Thyroid gland (tissue), 4 donors: ENCODE results near the gene CFAP46. TPM values are rescaled to one million over a fixed set of nuclear protein-coding genes. Genes with fewer than 3 reads are reported as not detected.

Source experiments
- DNase-seq, 2 donors: peaks; one replicate each; pipeline ENCODE4 v3.0.0-alpha.2; 2019
- H3K27ac ChIP-seq, 3 donors: fragments of 200-600 bp; sonication (generic); 1 replicate in 2 of 3; 2 replicates in 1 of 3; pipeline ENCODE4 v1.5.1; 2016 to 2019; ENCODE audit warnings: mild to moderate bottlenecking in 1 of 3, moderate library complexity in 1 of 3
- H3K27me3 ChIP-seq: fragments of 200-600 bp; sonication (generic); one replicate; pipeline ENCODE4 v1.5.1; 2019
- H3K36me3 ChIP-seq, 2 donors: fragments of 200-600 bp; sonication (generic); one replicate each; pipeline ENCODE4 v1.5.1; 2016 to 2019
- H3K4me1 ChIP-seq, 2 donors: fragments of 200-600 bp; sonication (generic); one replicate each; pipeline ENCODE4 v1.5.1; 2017 to 2019
- H3K4me3 ChIP-seq, 3 donors: fragments of 200-600 bp; sonication (generic); replicated peaks in 1 of 3; 1 replicate in 2 of 3; 2 replicates in 1 of 3; pipeline ENCODE4 v1.5.1; 2016; ENCODE audit warnings: mild to moderate bottlenecking in 1 of 3
- H3K9me3 ChIP-seq: fragments of 200-600 bp; sonication (generic); one replicate; pipeline ENCODE4 v1.5.1; 2017
- CTCF ChIP-seq, 6 experiments: fragments of 200-600 bp in 3 of 6; fragments of 450-650 bp in 3 of 6; sonication (generic) in 3 of 6; IDR thresholded peaks; one replicate each; pipeline ENCODE4 v1.5.1; 2016 to 2019; ENCODE audit warnings: antibody characterized with exemption in 6 of 6, mild to moderate bottlenecking in 2 of 6, inconsistent platforms in 1 of 6, moderate library complexity in 1 of 6
- POLR2A ChIP-seq, 2 donors: fragments of 450-650 bp; IDR thresholded peaks; one replicate each; pipeline ENCODE4 v1.6.1; 2017; ENCODE audit warnings: antibody characterized with exemption in 2 of 2, mild to moderate bottlenecking in 2 of 2, moderate library complexity in 1 of 2
- WGBS, 2 donors: methylation state at CpG; one replicate each; pipeline ENCODE4 v1.1.5; 2017; 5-methylcytosine and 5-hydroxymethylcytosine counted together
- intact Hi-C: fragments of 100-400 bp; cut with DNase I; formaldehyde crosslinking; loops from one replicate; pipeline ENCODE4 v1.15.1; 2023
- total RNA-seq, 4 donors: library from RNA; depleted of rRNA; stranded (reverse); fragments of >200 nt; gene quantifications; one replicate each; pipeline ENCODE4 v1.2.3, GENCODE V29; 2016

CFAP46 gene
- total RNA-seq, 4 donors from 2014 or later: 3.6 to 12.7 (median 9.1) TPM

- no peaks in the 10 kb centered on the region for H3K36me3 ChIP-seq
- no peaks in the 10 kb centered on the region for H3K9me3 ChIP-seq
- H3K4me3 ChIP-seq: no peak overlapping the region
- TF ChIP-seq CTCF (IDR thresholded peaks at IDR 0.05) (no peak), POLR2A (IDR thresholded peaks at IDR 0.05) (no peak)
- DNase-seq: no peak
- intact Hi-C loops: no loop called here
- no peaks in the 10 kb centered on the region for H3K27me3 ChIP-seq
- WGBS, 2 donors: 56 to 83% methylated on average over 3 of the region's 6 CpGs
- H3K4me1 ChIP-seq: no peaks in the 10 kb centered on the region
- no peak overlapping the region for H3K27ac ChIP-seq
Measured at GRCh38 chr10:132985546-132985900, 43.2 kb upstream of the CFAP46 start.

GRCh38 chr10:132984801-132985545 lies 42.6 kb upstream of the CFAP46 start:
- 56 to 65% methylated on average over 7 to 14 of the region's 26 CpGs for WGBS, 2 donors

GRCh38 chr10:132984008-132984295 lies 41.6 kb upstream of the CFAP46 start:
- no peaks in the 10 kb centered on the region for H3K4me1 ChIP-seq
- no peak overlapping the region for H3K27ac ChIP-seq
- H3K36me3 ChIP-seq: no peaks in the 10 kb centered on the region
- 82 to 90% methylated on average over 12 to 29 of the region's 29 CpGs for WGBS, 2 donors
- intact Hi-C loops: no loop called here
- no peaks in the 10 kb centered on the region for H3K27me3 ChIP-seq
- no peak for DNase-seq
- TF ChIP-seq CTCF (IDR thresholded peaks at IDR 0.05): no peak
- TF ChIP-seq POLR2A (IDR thresholded peaks at IDR 0.05): no peak
- H3K9me3 ChIP-seq: no peaks in the 10 kb centered on the region
- H3K4me3 ChIP-seq: no peak overlapping the region

More at GRCh38 chr10:132984801-132985545, 42.6 kb upstream of the CFAP46 start:
- intact Hi-C loops: no loop called here
- H3K27ac ChIP-seq: no peak overlapping the region
- H3K4me1 ChIP-seq: no peaks in the 10 kb centered on the region
- no peaks in the 10 kb centered on the region for H3K27me3 ChIP-seq
- TF ChIP-seq POLR2A (IDR thresholded peaks at IDR 0.05) (no peak), CTCF (IDR thresholded peaks at IDR 0.05) (no peak)
- DNase-seq: no peak
- H3K9me3 ChIP-seq: no peaks in the 10 kb centered on the region
- no peaks in the 10 kb centered on the region for H3K36me3 ChIP-seq
- H3K4me3 ChIP-seq: no peak overlapping the region

DNA sequence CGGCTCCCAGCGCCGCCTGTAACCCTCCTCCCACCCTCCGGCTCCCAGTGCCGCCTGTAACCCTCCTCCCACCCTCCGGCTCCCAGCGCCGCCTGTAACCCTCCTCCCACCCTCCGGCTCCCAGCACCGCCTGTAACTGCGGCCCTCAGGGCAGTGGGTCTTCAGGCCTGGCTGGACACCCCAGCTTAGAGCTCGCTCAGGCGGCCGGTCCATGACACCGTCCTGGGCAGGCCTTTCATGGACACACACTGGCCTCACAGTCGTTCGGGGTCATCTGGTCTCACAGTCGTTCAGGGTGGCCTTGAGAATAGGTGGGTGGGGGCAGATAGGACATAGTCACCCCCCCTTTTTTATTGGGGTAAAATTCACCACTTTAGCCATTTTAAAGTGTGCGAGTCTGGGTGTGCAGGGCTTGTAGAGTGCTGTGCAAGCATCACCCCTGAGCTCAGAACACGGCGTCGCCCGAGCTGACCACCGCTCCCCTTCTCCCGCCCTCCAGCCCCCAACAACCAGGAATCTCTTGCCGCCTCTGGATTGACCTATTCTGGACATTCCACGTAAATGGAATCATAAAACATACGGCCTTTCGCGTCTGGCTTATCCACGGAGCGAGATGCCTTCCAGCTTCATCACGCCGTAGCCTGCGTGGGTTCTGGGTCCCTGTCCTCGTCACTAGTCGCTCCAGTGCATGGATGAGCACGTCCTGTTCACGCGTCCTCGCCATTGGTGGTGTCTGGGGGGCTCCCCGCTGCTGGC lies 41.1 kb upstream of the CFAP46 start:
- TF ChIP-seq POLR2A (IDR thresholded peaks at IDR 0.05) (no peak), CTCF (IDR thresholded peaks at IDR 0.05) (no peak)
- no peak overlapping the region for H3K27ac ChIP-seq
- H3K4me1 ChIP-seq: no peaks in the 10 kb centered on the region
- no peaks in the 10 kb centered on the region for H3K9me3 ChIP-seq
- H3K36me3 ChIP-seq: no peaks in the 10 kb centered on the region
- no peaks in the 10 kb centered on the region for H3K27me3 ChIP-seq
- no peak overlapping the region for H3K4me3 ChIP-seq
- DNase-seq: no peak
- intact Hi-C loops: no loop called here
- 88 to 95% methylated on average over 30 to 32 of the region's 42 CpGs for WGBS, 2 donors

- Histone ChIP-seq H3K36me3 (no peaks in the 10 kb centered on the region), H3K4me1 (no peaks in the 10 kb centered on the region), H3K27ac (no peak overlapping the region), H3K27me3 (no peaks in the 10 kb centered on the region), H3K4me3 (no peak overlapping the region), H3K9me3 (no peaks in the 10 kb centered on the region)
- intact Hi-C loops: no loop called here
- TF ChIP-seq CTCF (IDR thresholded peaks at IDR 0.05) (no peak), POLR2A (IDR thresholded peaks at IDR 0.05) (no peak)
- no peak for DNase-seq
- WGBS, 2 donors: 75 to 77% methylated on average over 17 to 35 of the region's 36 CpGs
Measured at GRCh38 chr10:132982301-132982989, 40.1 kb upstream of the CFAP46 start.
